Measurements from ENCODE around the gene PRSS33. TPM values are rescaled to one million over a fixed set of nuclear protein-coding genes. Genes with fewer than 3 reads are reported as not detected.

PRSS33 gene
- polyA plus RNA-seq, 1 of the 3 experiments (the other 2 are of a cell fraction): not detected

DNA sequence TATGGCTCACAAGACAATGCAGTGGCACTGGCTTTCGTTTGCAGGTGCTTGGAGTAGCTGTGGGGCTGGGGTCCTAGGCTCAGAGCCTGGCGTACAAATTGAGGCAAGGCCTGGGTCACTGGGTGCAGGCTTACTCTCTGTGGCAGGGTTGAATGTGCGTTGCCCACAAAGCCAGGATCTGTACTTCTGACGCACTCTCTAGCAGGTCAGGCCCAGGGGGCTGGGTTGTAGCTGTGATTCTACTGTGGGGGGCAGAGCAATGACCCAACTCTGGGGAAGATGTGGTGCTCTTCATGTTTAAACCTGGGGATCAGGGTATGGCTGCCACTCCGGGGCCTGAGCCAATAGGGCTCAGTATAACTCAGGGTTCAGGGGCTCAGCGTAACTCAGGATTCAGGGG is 23.3 kb upstream of the PRSS33 start:
- Histone ChIP-seq H3K4me3 (ENCODE audit: low read depth in 2 of 2, low read length in 1 of 2) (no peak overlapping the region), H3F3A (replicated peaks; ENCODE audit: insufficient read depth) (no peaks in the 10 kb centered on the region), H3K4me2 (no peak overlapping the region), H3K4me1 (ENCODE audit: control insufficient read depth in 1 of 2, insufficient read depth in 2 of 2, low read depth in 1 of 2, low read length in 1 of 2) (peaks cover 0 to 3% of the 10 kb centered on the region in 2 experiments; a peak in 1 of 4 replicates), H3K36me3 (replicated peaks in 1 of 2; ENCODE audit: control insufficient read depth in 1 of 2, insufficient read depth in 2 of 2, low read length in 1 of 2) (no peaks in the 10 kb centered on the region), H4K20me1 (ENCODE audit: insufficient read depth) (no peaks in the 10 kb centered on the region), H3K79me2 (ENCODE audit: insufficient read depth) (no peaks in the 10 kb centered on the region), H3K9ac (no peak overlapping the region), H3K9me2 (no peaks in the 10 kb centered on the region), H3K27me3 (ENCODE audit: insufficient read depth) (no peaks in the 10 kb centered on the region; the same call in 1 of the 2 replicates), H3K9me3 (no peaks in the 10 kb centered on the region), H2AFZ (ENCODE audit: low read depth) (no peak overlapping the region), H3K27ac (ENCODE audit: low read depth in 2 of 2, low read length in 1 of 2) (no peak overlapping the region)
- TF ChIP-seq, protein P1, sequence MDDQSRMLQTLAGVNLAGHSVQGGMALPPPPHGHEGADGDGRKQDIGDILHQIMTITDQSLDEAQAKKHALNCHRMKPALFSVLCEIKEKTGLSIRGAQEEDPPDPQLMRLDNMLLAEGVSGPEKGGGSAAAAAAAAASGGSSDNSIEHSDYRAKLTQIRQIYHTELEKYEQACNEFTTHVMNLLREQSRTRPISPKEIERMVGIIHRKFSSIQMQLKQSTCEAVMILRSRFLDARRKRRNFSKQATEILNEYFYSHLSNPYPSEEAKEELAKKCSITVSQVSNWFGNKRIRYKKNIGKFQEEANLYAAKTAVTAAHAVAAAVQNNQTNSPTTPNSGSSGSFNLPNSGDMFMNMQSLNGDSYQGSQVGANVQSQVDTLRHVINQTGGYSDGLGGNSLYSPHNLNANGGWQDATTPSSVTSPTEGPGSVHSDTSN (IDR thresholded peaks at IDR 0.05): no peak
- no peak for TF ChIP-seq GABPA (IDR thresholded peaks at IDR 0.05; ENCODE audit: low read depth)
- no peak for TF ChIP-seq NRF1 (IDR thresholded peaks at IDR 0.05; ENCODE audit: low read depth, low read length)
- TF ChIP-seq POLR2AphosphoS5 (IDR thresholded peaks at IDR 0.05; ENCODE audit: low read depth, low read length): no peak
- TF ChIP-seq EZH2phosphoT487 (IDR thresholded peaks at IDR 0.05; ENCODE audit: borderline replicate concordance, low read depth): no peak
- no peak for TF ChIP-seq FOXM1 (IDR thresholded peaks at IDR 0.05; ENCODE audit: low read depth)
- TF ChIP-seq, protein P2, sequence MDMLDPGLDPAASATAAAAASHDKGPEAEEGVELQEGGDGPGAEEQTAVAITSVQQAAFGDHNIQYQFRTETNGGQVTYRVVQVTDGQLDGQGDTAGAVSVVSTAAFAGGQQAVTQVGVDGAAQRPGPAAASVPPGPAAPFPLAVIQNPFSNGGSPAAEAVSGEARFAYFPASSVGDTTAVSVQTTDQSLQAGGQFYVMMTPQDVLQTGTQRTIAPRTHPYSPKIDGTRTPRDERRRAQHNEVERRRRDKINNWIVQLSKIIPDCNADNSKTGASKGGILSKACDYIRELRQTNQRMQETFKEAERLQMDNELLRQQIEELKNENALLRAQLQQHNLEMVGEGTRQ (IDR thresholded peaks at IDR 0.05; ENCODE audit: borderline replicate concordance, low read depth, low read length): no peak
- ChIA-PET POLR2A (no interaction called here), CTCF (interaction anchor here (1.2 to 2.4 kb wide), 3 partner anchors 11 to 28 kb away, joined by 3 to 10 read pairs (median 8); no protein-coding TSS in a partner anchor)
- DNase-seq: no peak
- WGBS (ENCODE audit: low lambda C conversion rate): 56% methylated on average over 5 of the region's 6 CpGs

DNA sequence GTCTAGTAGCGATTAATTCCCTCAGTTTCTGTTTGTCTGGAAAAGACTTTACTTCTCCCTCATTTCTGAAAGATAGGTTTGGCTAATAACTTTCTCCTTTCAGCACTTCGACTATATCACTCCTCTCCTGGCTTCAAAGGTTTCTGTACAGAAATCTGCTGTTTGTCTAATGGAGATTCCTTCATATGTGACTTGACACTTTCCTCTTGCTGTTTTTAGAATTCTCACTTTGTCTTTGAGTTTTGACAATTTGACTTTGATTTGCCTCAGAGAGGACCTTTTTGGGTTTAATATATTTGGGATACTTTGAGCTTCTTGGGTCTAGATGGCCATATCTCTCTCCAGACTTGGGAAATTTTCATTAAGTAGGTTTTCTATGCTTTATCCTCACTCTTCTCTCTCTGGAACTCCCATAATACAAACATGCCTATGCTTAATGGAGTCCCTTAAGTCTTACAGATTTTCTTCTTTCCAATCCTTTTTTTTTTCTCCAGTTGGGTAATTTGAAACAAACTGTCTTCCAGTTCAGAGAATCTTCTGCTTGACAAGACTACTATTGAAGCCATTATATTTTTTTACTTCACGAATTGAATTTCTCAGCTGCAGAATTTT is 21.9 kb upstream of the PRSS33 start:
- Histone ChIP-seq H3K79me2 (ENCODE audit: insufficient read depth) (no peaks in the 10 kb centered on the region), H3K9ac (no peak overlapping the region), H3K27me3 (ENCODE audit: insufficient read depth) (no peaks in the 10 kb centered on the region; the same call in 1 of the 2 replicates), H4K20me1 (ENCODE audit: insufficient read depth) (no peaks in the 10 kb centered on the region), H3F3A (replicated peaks; ENCODE audit: insufficient read depth) (no peaks in the 10 kb centered on the region), H3K4me1 (ENCODE audit: control insufficient read depth in 1 of 2, insufficient read depth in 2 of 2, low read depth in 1 of 2, low read length in 1 of 2) (peaks cover 0 to 3% of the 10 kb centered on the region in 2 experiments; a peak in 1 of 4 replicates), H3K27ac (ENCODE audit: low read depth in 2 of 2, low read length in 1 of 2) (no peak overlapping the region), H2AFZ (ENCODE audit: low read depth) (no peak overlapping the region), H3K4me3 (ENCODE audit: low read depth in 2 of 2, low read length in 1 of 2) (no peak overlapping the region), H3K9me2 (no peaks in the 10 kb centered on the region), H3K9me3 (no peaks in the 10 kb centered on the region), H3K36me3 (replicated peaks in 1 of 2; ENCODE audit: control insufficient read depth in 1 of 2, insufficient read depth in 2 of 2, low read length in 1 of 2) (no peaks in the 10 kb centered on the region), H3K4me2 (no peak overlapping the region)
- POLR2A ChIA-PET: no interaction called here
- CTCF ChIA-PET: no interaction called here
- TF ChIP-seq GABPA (IDR thresholded peaks at IDR 0.05; ENCODE audit: low read depth): no peak
- TF ChIP-seq, protein P3, sequence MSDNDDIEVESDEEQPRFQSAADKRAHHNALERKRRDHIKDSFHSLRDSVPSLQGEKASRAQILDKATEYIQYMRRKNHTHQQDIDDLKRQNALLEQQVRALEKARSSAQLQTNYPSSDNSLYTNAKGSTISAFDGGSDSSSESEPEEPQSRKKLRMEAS (IDR thresholded peaks at IDR 0.05; ENCODE audit: low read depth): no peak
- DNase-seq: no peak
- 37% methylated on average over 3 of the region's 3 CpGs for WGBS (ENCODE audit: low lambda C conversion rate)

Data from SK-N-SH (cell line).